ENCODE data around the gene CPNE5. TPM values are rescaled to one million over a fixed set of nuclear protein-coding genes. Genes with fewer than 3 reads are reported as not detected.

The CPNE5 gene
- total RNA-seq, 2 experiments from 2014 or later = 0.19 to 0.28 TPM

DNA sequence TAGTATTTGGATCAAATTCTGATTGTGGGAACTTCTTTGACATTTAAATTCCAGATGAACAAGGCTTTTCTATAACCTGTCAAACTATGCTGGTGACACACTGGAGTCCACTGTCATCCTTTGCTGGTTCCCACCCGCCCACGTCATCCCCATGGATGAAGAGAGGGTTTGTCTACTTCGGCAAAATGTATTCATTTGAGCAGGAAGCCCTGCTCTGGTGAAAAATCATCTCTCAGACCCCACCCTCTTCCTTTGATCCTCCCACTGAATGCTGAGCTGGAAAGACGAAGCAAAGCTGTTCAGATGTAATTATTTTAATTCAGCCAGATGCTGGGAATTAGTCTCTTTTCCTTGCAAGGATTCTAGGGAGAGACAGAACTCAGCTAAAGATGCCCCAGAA lies 50.5 kb downstream of the CPNE5 start:
- no peak for ATAC-seq (ENCODE audit: poor library complexity)
- Mint-ChIP-seq H3K9me3 (no peaks in the 10 kb centered on the region), H3K4me1 (ENCODE audit: low read depth) (no peaks in the 10 kb centered on the region), H3K27me3 (peaks cover 11% of the 10 kb centered on the region), H3K27ac (no peak overlapping the region), H3K4me3 (no peak overlapping the region), H3K36me3 (ENCODE audit: low read depth) (no peaks in the 10 kb centered on the region)
- H3K27me3 ChIP-seq (ENCODE audit: control insufficient read depth in 1 of 2, insufficient read depth in 2 of 2, low read length in 2 of 2) = peaks cover 0 to 17% of the 10 kb centered on the region in 2 experiments
- CTCF ChIA-PET = no interaction called here
- peak in 2 of 14 experiments; percentile 9 to 20 for DNase-seq
- no peaks in the 10 kb centered on the region for H3K9me3 ChIP-seq (ENCODE audit: control insufficient read depth in 1 of 2, insufficient read depth in 1 of 2, low read length in 2 of 2)
- POLR2A ChIA-PET = no interaction called here
- TF ChIP-seq, protein P1, sequence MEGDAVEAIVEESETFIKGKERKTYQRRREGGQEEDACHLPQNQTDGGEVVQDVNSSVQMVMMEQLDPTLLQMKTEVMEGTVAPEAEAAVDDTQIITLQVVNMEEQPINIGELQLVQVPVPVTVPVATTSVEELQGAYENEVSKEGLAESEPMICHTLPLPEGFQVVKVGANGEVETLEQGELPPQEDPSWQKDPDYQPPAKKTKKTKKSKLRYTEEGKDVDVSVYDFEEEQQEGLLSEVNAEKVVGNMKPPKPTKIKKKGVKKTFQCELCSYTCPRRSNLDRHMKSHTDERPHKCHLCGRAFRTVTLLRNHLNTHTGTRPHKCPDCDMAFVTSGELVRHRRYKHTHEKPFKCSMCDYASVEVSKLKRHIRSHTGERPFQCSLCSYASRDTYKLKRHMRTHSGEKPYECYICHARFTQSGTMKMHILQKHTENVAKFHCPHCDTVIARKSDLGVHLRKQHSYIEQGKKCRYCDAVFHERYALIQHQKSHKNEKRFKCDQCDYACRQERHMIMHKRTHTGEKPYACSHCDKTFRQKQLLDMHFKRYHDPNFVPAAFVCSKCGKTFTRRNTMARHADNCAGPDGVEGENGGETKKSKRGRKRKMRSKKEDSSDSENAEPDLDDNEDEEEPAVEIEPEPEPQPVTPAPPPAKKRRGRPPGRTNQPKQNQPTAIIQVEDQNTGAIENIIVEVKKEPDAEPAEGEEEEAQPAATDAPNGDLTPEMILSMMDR (IDR thresholded peaks at IDR 0.05) = no peak
- H3K4me1 ChIP-seq (ENCODE audit: insufficient read depth, low read length) = peaks cover 7% of the 10 kb centered on the region
- H3K4me3 ChIP-seq (ENCODE audit: low read length) = no peak overlapping the region
- intact Hi-C loops (cut with DNase I, micrococcal nuclease) = no loop called here
- H3K36me3 ChIP-seq (ENCODE audit: insufficient read depth, low read length) = no peaks in the 10 kb centered on the region
- no peak overlapping the region for H3K27ac ChIP-seq (ENCODE audit: low read depth in 1 of 2, low read length in 2 of 2)

DNA sequence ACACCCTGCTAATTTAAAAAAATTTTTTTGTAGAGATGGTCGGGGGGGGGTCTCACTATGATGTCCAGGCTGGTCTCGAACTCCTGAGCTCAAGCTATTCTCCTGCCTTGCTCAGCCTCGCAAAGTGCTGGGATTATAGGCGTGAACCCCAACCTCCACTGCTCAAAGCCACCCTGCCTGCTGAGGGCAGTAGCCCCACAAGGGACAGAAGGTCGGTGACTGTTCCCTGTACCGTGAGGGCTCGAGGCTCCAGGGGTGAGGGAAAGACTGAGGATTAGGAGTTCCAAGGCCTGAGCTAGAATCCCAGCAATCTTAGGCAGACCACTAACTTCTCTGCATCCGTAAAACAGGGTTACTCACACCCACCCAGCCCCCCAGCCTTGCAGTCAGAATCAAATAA lies 51.1 kb downstream of the CPNE5 start:
- H3K27ac Mint-ChIP-seq = no peak overlapping the region
- ChIA-PET CTCF (no interaction called here), POLR2A (no interaction called here)
- no peak overlapping the region for H3K4me3 Mint-ChIP-seq
- ATAC-seq (ENCODE audit: poor library complexity) = no peak
- H3K4me1 Mint-ChIP-seq (ENCODE audit: low read depth) = no peaks in the 10 kb centered on the region
- H3K36me3 ChIP-seq (ENCODE audit: insufficient read depth, low read length) = no peaks in the 10 kb centered on the region
- H3K9me3 ChIP-seq (ENCODE audit: control insufficient read depth in 1 of 2, insufficient read depth in 1 of 2, low read length in 2 of 2) = no peaks in the 10 kb centered on the region
- peaks cover 0 to 13% of the 10 kb centered on the region in 2 experiments for H3K27me3 ChIP-seq (ENCODE audit: control insufficient read depth in 1 of 2, insufficient read depth in 2 of 2, low read length in 2 of 2)
- intact Hi-C loops (cut with DNase I, micrococcal nuclease) = no loop called here
- H3K27ac ChIP-seq (ENCODE audit: low read depth in 1 of 2, low read length in 2 of 2) = no peak overlapping the region
- DNase-seq = no peak
- no peak overlapping the region for H3K4me3 ChIP-seq (ENCODE audit: low read length)
- TF ChIP-seq, protein P1 (IDR thresholded peaks at IDR 0.05) = no peak
- peaks cover 11% of the 10 kb centered on the region for H3K27me3 Mint-ChIP-seq
- H3K4me1 ChIP-seq (ENCODE audit: insufficient read depth, low read length) = peaks cover 7% of the 10 kb centered on the region
- H3K36me3 Mint-ChIP-seq (ENCODE audit: low read depth) = no peaks in the 10 kb centered on the region
- no peaks in the 10 kb centered on the region for H3K9me3 Mint-ChIP-seq

DNA sequence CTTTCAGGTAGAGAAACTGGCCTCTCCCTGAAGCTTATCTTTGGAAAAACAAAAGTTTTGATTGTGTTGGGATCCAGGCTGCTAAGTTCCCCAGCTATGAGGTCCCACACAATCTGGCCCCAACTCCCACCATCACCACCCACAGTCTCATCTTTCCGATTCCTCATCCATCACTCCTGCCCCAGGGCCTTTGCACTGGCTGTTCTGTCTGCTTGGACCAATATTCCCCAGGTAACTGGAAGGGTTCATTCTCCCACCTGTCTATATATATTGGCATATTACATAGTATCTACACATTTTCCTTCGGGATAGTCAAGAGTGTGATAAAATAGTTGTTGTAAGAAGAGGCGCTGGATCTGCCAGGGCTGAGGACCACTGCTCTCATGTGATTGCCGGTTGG lies 52.0 kb downstream of the CPNE5 start:
- H3K9me3 ChIP-seq (ENCODE audit: control insufficient read depth in 1 of 2, insufficient read depth in 1 of 2, low read length in 2 of 2) = no peaks in the 10 kb centered on the region
- H3K4me3 Mint-ChIP-seq = no peak overlapping the region
- peaks cover 5% of the 10 kb centered on the region for H3K4me1 Mint-ChIP-seq (ENCODE audit: low read depth)
- H3K27me3 ChIP-seq (ENCODE audit: control insufficient read depth in 1 of 2, insufficient read depth in 2 of 2, low read length in 2 of 2) = peaks cover 0 to 10% of the 10 kb centered on the region in 2 experiments
- no peak overlapping the region for H3K27ac ChIP-seq (ENCODE audit: low read depth in 1 of 2, low read length in 2 of 2)
- no peak overlapping the region for H3K4me3 ChIP-seq (ENCODE audit: low read length)
- ChIA-PET CTCF (no interaction called here), POLR2A (no interaction called here)
- no peaks in the 10 kb centered on the region for H3K36me3 Mint-ChIP-seq (ENCODE audit: low read depth)
- no peaks in the 10 kb centered on the region for H3K36me3 ChIP-seq (ENCODE audit: insufficient read depth, low read length)
- intact Hi-C loops (cut with DNase I, micrococcal nuclease) = no loop called here
- peaks cover 11% of the 10 kb centered on the region for H3K27me3 Mint-ChIP-seq
- no peaks in the 10 kb centered on the region for H3K9me3 Mint-ChIP-seq
- DNase-seq = no peak
- TF ChIP-seq, protein P1 (IDR thresholded peaks at IDR 0.05) = no peak
- no peak overlapping the region for H3K27ac Mint-ChIP-seq
- H3K4me1 ChIP-seq (ENCODE audit: insufficient read depth, low read length) = peaks cover 7% of the 10 kb centered on the region
- no peak for ATAC-seq (ENCODE audit: poor library complexity)
